Smooth muscle cell of the brain vasculature (primary cell): ENCODE data around the gene TFPT.

Experiments
- DNase-seq: peaks from one replicate; pipeline ENCODE4 v3.0.0-alpha.2; 2012; ENCODE audit warnings: low read depth, low spot score

Gene TFPT

DNA sequence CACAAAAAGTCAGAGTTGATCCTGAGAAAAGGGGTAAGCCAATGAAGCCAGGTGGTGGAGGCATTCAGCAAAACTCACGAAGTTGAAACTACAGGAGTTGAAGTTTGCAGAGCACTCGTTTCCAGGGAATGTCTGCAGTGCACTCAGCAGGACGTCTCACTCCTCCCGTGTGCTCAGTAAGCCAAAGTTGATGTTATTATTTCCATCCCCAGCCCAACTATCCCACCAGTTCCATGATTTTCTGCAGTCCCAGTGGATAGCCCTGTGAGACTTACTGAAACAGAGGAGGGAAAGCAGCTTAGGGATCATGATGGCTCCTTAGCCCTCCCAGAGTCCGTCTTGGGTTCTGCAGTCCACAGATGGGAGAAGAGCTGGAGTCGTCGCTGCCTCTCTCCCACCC lies 34.4 kb downstream of the TFPT start, which contains the start of gene TARM1:
TSS of gene TARM1 (minus strand) at position 334 of the 400 bp plus-strand sequence. CDS start at position 309, 25 bp downstream.
- DNase-seq = no peak

- no peak for DNase-seq
Measured at GRCh38 chr19:54077334-54077733, 38.1 kb downstream of the TFPT start.

- no peak for DNase-seq
Measured at GRCh38 chr19:54074851-54075250, 40.6 kb downstream of the TFPT start.

- no peak for DNase-seq
Measured at GRCh38 chr19:54073829-54074228, 41.6 kb downstream of the TFPT start.

DNA sequence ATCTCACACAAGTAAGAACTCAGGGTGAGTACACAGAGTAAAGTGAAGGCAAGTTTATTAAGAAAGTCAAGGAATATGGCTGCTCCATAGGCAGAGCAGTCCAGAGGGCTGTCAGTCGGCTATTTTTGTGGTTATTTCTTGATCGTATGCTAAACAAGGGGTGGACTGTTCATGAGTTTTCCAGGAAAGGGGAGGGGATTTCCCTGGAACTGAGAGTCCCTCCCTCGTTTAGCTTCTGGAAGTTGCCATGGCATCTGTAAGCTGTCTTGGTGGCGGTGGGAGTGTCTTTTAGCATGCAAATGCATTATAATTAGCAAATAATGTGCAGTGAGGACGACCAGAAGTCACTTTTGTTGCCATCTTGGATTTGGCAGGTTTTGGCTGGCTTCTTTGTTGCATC lies 46.0 kb downstream of the TFPT start:
- no peak for DNase-seq

DNA sequence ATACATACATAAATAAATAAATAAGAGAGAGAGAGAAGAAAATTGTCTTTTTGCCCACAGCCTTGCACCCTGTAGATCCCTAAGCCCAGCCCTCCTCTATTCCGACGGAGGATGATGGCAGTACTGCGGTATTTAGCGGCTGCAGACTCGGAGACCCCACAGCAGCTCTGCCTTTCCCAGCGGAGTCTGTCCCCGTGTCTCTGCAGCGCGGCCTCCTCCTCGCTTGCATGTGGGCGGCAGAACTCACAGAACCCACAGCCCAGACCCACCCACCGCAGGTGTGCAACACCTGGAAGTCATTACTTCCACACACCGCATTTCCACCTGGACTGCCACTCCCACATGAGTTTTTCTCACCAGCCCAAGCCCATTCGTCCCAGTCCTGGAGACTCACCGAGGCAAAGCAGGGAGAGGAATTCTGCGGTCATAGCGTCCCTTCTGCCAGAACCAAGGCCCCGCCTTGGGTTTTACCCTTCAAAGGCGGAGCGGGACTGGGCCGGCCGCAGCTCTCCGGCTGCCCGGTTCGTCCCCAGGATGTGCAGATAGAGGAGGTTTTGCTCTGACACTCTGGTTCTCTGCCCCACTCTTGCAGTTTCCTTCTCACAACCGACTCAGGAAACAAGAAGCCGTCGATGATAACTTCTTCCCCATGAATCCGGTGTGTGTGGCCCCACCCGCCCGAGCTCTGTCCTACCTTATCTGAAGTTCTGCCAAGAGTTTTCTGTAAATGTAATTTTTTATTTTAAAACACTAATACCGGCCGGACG lies 51.9 kb downstream of the TFPT start, which contains the start of gene VSTM1:
TSS of gene VSTM1 (minus strand) at position 548 of the 767 bp plus-strand sequence. CDS start at position 428, 120 bp downstream.
- DNase-seq = no peak

DNA sequence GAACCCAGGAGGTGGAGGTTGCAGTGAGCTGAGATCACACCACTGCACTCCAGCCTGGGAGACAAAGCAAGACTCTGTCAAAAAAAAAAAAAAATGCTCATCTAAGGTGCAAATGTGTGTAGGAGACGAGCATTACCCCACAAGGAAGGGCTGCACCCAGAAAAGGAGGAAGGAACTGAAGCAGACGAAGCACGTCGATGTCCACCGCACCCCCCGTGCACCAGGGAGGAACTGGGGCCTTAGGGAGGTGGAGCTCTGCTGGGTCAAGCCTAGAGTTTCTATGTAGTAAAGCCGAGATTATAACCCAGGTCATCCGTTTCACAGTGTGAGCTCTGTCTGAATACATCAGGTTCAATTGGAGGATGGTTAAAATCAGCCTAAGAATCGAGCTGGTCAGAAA lies 52.8 kb downstream of the TFPT start:
- DNase-seq = no peak
